HL-60/S4 treated with phorbol 12-myristate 13-acetate at 8.2 ng/mL for 4 days and 3 days (cell line): ENCODE results near the gene SLC39A6.
"Not testable (repeated sequence)": the region's sequence is repeated elsewhere in the genome, so short reads cannot be mapped to it uniquely, and the experiment has no call there.

ENCODE experiments used
- in situ Hi-C: fragments of 300-500 bp; cut with MboI; formaldehyde crosslinking; loops from 2 replicates; pipeline ENCODE4 v1.15.0; 2022; ENCODE audit warnings: low sequenced_read_pairs

SLC39A6 gene

GRCh38 chr18:36129300-36130038 lies at the start of gene SLC39A6, which contains the start of gene ELP2:
TSS of gene SLC39A6 (minus strand) at chr18:36129340. CDS start at chr18:36127007, 2,333 bp downstream.
TSS of gene ELP2 (plus strand) at chr18:36129899. CDS start at chr18:36129934, 35 bp downstream.
- in situ Hi-C loops: no loop called here

DNA sequence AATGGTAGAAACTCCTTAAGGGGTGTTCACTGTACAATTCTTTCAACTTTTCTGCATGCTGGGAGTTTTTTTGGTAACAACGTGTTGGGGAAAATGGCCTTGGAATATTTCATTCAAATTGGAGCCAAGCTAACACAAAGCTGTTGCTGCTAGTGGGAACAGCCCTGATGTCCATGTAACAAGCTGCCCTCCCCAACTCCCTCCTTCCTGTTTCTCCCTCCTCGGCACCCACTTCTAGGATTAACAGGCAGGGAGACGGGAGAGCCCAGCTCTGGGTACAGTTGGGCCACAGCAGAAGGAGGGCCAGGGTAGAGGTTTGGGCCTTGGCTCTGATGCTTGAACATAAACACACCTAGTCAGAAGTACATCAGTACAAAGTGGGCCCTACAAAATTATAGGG lies 48.8 kb upstream of the SLC39A6 start:
- in situ Hi-C loops: no loop called here

GRCh38 chr18:36176711-36177110 lies 47.6 kb upstream of the SLC39A6 start:
- in situ Hi-C loops: no loop called here

- in situ Hi-C loops: no loop called here
Measured at GRCh38 chr18:36176177-36176584, 47.0 kb upstream of the SLC39A6 start.

DNA sequence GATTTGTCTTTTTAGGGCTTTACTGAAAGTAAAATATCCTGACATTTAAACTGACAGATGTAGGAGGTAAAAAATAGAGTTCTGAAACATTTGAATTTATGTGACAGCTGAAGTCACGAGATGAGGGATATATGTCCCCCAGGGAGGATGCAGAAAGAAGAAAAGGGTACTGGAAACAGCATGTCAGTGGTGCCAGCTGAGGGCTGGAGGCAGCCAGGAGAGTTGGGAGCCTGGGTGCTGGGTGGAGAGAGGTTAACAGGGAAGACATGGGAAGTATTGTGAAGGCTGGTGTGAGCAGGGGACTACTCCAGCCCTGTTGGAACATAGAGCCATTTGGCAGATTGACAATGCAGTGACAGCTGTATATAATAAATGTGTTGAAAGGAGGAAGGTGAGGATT lies 46.3 kb upstream of the SLC39A6 start:
- in situ Hi-C loops: no loop called here

DNA sequence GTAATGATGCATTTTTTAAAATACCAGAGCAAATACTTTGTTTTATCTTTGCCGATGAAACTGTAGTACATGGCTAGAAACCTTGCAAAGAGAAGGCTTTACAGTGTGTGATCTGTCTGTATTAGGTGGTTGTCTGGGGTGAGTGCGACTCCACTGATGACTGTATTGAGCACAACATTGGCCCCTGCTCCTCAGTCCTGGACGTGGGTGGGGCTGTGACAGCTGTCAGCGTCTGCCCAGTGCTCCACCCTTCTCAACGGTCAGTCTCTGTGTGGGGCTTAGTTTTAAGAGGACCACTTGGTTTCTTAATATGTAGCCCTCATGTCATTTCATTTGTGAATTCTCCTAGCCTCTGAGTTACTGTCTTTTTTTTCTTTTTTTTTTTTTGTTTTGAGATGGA lies 40.8 kb upstream of the SLC39A6 start:
- in situ Hi-C loops: no loop called here

DNA sequence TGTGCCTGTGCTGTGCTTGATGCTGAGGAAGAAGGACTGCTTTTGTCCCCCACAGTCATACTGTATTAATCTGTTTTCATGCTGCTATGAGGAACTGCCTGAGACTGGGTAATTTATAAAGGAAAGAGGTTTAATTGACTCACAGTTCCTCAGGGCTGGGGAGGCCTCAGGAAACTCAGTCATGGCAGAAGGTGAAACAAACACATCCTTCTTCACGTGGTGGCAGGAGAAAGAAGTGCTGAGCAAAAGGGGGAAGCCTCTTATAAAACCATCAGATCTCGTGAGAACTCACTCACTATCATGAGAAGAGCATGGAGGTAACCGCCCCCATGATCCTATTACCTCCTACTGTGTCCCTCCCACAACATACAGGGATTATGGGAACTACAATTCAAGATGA lies 39.2 kb upstream of the SLC39A6 start:
- in situ Hi-C loops: not testable (repeated sequence)

GRCh38 chr18:36167692-36168218 lies 38.6 kb upstream of the SLC39A6 start:
- in situ Hi-C loops: no loop called here

DNA sequence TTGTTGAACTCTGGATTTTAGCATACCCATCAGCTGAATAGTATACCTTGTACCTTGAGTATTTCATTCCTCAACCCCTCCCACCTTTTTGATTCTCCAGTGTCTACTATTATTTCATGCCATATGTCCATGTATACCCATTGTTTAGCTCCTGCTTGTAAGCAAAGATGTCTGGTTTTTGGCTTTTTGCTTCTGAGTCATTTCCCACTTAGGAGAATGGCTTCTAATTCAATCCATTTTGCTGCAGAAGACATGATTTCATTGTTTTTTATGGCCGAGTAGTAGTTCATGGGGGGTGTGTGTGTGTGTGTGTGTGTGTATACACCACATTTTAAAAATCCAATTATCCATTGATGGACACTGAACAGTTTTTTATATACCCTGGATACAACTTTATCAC lies 33.8 kb upstream of the SLC39A6 start:
- in situ Hi-C loops: no loop called here

DNA sequence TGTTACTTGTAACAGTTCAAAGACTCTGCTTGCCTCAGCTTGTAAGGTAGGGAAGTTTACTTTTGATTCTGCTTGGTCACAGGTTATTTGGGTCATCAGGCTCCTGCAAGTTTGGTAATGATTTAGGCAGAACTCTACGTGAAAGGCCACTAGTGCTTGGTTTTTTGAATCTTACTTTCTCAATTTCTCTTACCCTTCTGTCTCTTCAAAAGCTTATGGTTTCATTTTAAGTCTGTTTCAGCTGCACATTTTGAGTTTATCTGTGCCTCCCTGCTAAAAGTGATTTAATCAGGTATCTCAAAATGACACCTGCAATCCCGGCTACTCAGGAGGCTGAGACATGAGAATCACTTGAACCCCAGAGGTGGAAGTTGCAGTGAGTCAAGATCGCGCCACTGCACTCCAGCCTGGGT lies 31.8 kb upstream of the SLC39A6 start:
- in situ Hi-C loops: no loop called here

DNA sequence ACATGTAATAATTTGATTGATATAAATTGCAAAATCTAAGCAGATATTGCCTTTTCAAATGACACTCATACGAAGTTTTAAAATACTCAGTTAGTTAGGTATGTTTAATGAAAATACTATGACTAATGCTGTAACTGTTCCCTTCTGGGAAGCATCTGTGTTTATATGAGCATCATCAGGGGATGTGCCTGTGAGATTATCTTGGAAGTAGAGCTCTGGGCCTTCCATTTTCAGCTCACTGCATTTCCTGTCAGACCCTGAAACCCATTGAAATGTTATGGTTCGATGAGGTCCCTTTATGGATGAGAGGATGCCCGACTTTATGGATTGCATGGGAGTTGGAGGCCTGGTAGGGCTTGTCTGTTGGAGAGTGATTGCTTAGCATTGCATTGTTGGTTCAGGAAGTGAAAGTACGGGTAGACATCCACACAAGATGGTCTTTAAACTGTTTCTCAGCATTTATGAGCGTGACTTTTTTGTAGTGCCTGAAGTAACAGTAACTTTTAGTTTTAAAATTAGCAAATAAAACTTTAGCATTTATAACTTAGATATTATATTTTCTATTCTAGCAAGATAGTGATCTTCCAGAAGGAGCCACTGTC lies 29.2 kb upstream of the SLC39A6 start:
- in situ Hi-C loops: no loop called here

DNA sequence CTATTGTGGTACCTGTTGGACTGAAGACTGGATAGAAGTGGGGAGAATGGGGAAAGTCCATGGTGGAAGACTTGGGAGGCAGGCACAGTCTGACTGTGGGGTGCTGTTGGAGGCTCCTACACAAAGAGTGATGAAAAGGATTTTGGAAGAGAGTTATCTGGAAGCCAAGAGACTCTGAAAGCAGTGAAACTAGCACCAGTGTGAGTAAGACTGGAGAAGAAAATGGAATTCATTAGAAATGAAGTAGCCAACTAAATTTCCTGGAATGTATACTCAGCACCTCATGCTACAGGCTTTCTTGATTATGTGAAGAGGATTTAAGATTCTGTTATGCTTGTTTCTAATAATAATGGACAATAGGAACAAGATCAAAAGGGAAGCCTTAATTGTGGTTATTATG lies 28.3 kb upstream of the SLC39A6 start:
- in situ Hi-C loops: no loop called here

DNA sequence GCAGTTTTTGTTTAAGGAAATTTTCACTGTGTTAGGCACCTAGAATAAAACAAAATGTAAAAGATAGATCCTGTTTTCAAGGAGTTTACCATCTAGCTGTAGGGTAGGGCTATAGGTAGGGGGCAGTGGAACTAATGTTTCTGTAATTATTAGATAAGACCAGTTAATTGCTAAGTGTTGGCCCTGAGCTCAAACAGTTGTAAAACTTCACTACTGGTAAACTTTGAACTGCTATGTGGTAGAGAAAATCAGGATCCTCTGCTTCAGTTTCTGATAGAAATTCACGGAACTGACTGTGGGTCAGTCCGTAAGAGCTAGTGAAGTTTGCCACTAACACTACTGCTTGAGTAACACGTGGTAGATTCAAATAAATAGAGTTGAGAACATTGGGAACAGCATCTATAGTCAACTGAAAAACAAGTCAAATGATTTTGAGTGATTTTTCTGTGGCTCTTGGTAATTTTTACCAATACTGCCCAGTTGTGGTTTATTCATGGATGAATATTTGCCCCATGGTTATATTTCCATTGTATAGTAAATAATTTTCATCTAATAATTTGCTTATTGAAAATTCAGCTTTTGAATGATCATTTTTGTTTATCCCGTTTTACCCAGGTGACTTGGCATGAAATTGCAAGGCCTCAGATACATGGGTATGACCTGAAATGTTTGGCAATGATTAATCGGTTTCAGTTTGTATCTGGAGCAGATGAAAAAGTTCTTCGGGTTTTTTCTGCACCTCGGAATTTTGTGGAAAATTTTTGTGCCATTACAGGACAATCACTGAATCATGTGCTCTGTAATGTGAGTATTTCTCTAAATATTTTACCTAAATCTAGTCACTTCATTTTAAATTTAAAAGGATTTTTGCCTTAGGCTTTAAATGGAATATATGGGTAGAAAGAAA lies 27.0 kb upstream of the SLC39A6 start:
- in situ Hi-C loops: no loop called here

GRCh38 chr18:36153771-36154170 lies 24.6 kb upstream of the SLC39A6 start:
- in situ Hi-C loops: no loop called here

- in situ Hi-C loops: no loop called here
Measured at GRCh38 chr18:36153203-36153602, 24.1 kb upstream of the SLC39A6 start.

GRCh38 chr18:36152781-36153180 lies 23.6 kb upstream of the SLC39A6 start:
- in situ Hi-C loops: no loop called here

GRCh38 chr18:36149514-36150289 lies 20.6 kb upstream of the SLC39A6 start:
- in situ Hi-C loops: no loop called here

DNA sequence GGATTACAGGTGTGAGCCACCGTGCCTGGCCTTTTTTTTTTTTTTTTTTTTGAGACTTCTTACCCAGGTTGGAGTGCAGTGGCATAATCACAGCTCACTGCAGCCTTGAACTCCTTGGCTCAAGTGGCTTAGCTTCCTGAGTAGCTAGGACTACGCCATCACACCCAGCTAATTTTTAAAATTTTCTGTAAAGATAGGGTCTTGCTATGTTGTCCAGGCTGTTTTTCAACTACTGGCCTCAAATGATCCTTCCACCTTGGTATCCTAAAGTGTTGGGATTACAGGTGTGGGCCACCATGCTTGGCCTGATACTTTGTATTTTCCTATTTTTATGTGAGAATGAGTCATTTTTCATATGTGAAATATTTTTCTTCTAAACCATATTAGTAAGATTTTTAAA lies 14.3 kb upstream of the SLC39A6 start:
- in situ Hi-C loops: no loop called here

- in situ Hi-C loops: no loop called here
Measured at GRCh38 chr18:36142751-36143150, 13.6 kb upstream of the SLC39A6 start.

- in situ Hi-C loops: no loop called here
Measured at GRCh38 chr18:36141576-36141975, 12.4 kb upstream of the SLC39A6 start.

DNA sequence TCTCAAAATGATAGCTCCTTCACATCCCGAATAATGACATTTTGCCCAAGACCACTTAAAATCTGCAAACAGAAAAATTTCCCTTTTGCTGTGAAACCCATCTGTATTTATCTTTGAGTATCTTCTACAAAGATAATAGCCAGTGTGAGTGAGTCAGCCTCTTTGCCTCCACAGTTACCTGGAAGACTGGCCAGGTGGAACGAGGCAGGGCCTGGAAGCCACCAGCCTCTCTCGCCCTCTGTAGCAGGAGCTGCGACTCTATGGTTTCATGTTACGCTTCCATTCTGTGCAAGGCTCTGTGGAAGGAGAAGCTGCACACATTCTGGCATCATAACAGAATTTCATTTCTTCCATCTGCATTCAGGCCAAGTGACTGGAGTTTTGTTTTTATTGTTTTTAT lies 10.1 kb upstream of the SLC39A6 start:
- in situ Hi-C loops: no loop called here
